Stimulated activated naive B cell treated with anti-CD40 and anti-IgM and Interleukin-4, amounts not matched to agents 10 μg/mL and 1 μg/mL and 100 μg/mL, for 72 hours (primary cell): ENCODE results near the gene PIK3IP1.
"Not testable (repeated sequence)": the region's sequence is repeated elsewhere in the genome, so short reads cannot be mapped to it uniquely, and the experiment has no call there.

Experiments used
- ATAC-seq, 2 donors: fragments of 150-1000 bp; cut with Tn5 transposase; replicated peaks; 2 replicates each; pipeline ENCODE4 v1.10.0; 2021; ENCODE audit warnings: moderate library complexity in 1 of 2
- DNase-seq: peaks from one replicate; pipeline ENCODE4 v3.0.0; 2021
- H3K27ac Mint-ChIP-seq: one replicate; pipeline ENCODE4 v1.8.0; 2022; ENCODE audit warnings: mild to moderate bottlenecking, mixed read lengths
- H3K27me3 Mint-ChIP-seq, 2 donors: one replicate each; pipeline ENCODE4 v1.8.0; 2022; ENCODE audit warnings: mixed read lengths in 2 of 2
- H3K36me3 Mint-ChIP-seq, 2 donors: one replicate each; pipeline ENCODE4 v1.8.0; 2022; ENCODE audit warnings: mixed read lengths in 2 of 2, mild to moderate bottlenecking in 1 of 2
- H3K4me1 Mint-ChIP-seq, 2 donors: one replicate each; pipeline ENCODE4 v1.8.0; 2022; ENCODE audit warnings: mixed read lengths in 2 of 2, mild to moderate bottlenecking in 1 of 2
- H3K4me3 Mint-ChIP-seq, 2 donors: one replicate each; pipeline ENCODE4 v1.8.0; 2022; ENCODE audit warnings: mild to moderate bottlenecking in 2 of 2, mixed read lengths in 2 of 2, moderate library complexity in 1 of 2
- H3K9me3 Mint-ChIP-seq, 2 donors: one replicate each; pipeline ENCODE4 v1.8.0; 2022; ENCODE audit warnings: mixed read lengths in 2 of 2, mild to moderate bottlenecking in 1 of 2

PIK3IP1 gene

DNA sequence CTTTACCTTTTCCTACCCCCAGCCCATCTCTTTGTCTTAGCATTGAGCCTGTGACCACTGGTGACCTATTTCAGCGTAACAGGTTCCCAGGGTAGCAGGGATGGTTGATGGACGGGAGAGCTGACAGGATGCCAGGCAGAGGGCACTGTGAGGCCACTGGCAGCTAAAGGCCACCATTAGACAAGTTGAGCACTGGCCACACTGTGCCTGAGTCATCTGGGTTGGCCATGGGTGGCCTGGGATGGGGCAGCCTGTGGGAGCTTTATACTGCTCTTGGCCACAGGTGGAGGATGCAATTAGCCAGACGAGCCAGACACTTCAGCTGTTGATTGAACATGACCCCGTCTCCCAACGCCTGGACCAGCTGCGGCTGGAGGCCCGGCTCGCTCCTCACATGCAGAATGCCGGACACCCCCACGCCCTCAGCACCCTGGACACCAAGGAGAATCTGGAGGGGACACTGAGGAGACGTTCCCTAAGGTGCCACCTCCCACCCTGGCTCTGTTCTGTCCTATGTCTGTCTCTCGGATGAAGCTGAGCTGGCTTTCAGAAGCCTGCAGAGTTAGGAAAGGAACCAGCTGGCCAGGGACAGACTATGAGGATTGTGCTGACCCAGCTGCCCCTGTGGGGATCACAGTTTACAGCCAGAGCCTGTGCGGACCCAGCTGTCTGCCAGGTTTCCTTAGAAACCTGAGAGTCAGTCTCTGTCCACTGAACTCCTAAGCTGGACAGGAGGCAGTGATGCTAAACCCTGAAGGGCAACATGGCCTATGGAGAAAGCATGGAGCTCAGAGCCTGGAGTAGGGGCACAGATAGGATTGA is 29.8 kb downstream of the PIK3IP1 start:
- no peak for ATAC-seq
- peaks cover 30 to 52% of the 10 kb centered on the region in 2 donors for H3K36me3 Mint-ChIP-seq

DNA sequence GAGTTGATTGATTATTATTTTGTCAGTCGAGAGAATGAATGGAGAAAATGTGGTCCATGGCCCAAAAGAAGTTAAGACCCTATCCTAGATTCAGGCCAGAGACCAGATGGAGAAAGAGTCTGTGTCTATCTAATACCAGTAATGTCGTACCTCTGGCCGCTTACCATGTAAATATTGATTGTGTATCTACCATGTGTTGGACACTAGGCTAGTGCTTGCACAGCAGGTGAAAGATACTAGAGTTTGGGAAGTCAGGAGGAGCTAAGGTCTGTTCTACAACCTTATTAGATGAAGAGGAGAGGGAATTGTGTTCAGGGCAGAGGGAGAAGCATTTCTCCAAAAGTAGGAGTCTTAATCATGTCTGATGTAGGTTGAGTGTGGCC is 31.8 kb downstream of the PIK3IP1 start:
- no peak overlapping the region for H3K4me3 Mint-ChIP-seq
- peaks cover under 1 to 5% of the 10 kb centered on the region in 2 donors for H3K4me1 Mint-ChIP-seq
- ATAC-seq = no peak
- DNase-seq = no peak
- no peaks in the 10 kb centered on the region for H3K27me3 Mint-ChIP-seq
- peaks cover 26 to 43% of the 10 kb centered on the region in 2 donors for H3K36me3 Mint-ChIP-seq
- no peaks in the 10 kb centered on the region for H3K9me3 Mint-ChIP-seq
- no peak overlapping the region for H3K27ac Mint-ChIP-seq

More for the DNA sequence above, 29.8 kb downstream of the PIK3IP1 start:
- Mint-ChIP-seq H3K4me3 (no peak overlapping the region), H3K9me3 (no peaks in the 10 kb centered on the region), H3K27ac (no peak overlapping the region), H3K27me3 (no peaks in the 10 kb centered on the region), H3K4me1 (peaks cover 0 to 4% of the 10 kb centered on the region in 2 donors)
- no peak for DNase-seq

- Mint-ChIP-seq H3K27ac (no peak overlapping the region), H3K4me1 (peaks cover 5 to 9% of the 10 kb centered on the region in 2 donors), H3K4me3 (no peak overlapping the region), H3K9me3 (no peaks in the 10 kb centered on the region), H3K27me3 (no peaks in the 10 kb centered on the region), H3K36me3 (peaks cover 29 to 43% of the 10 kb centered on the region in 2 donors)
- DNase-seq (no peak), ATAC-seq (no peak)
Observed at GRCh38 chr22:31259798-31260473, 32.4 kb downstream of the PIK3IP1 start.

- no peak overlapping the region for H3K4me3 Mint-ChIP-seq
- no peaks in the 10 kb centered on the region for H3K27me3 Mint-ChIP-seq
- no peak for ATAC-seq
- H3K9me3 Mint-ChIP-seq = no peaks in the 10 kb centered on the region
- H3K36me3 Mint-ChIP-seq = peaks cover 15% of the 10 kb centered on the region in 2 donors
- H3K27ac Mint-ChIP-seq = no peak overlapping the region
- H3K4me1 Mint-ChIP-seq = peaks cover 11 to 16% of the 10 kb centered on the region in 2 donors
- no peak for DNase-seq
Observed at GRCh38 chr22:31253949-31254348, 38.3 kb downstream of the PIK3IP1 start.

DNA sequence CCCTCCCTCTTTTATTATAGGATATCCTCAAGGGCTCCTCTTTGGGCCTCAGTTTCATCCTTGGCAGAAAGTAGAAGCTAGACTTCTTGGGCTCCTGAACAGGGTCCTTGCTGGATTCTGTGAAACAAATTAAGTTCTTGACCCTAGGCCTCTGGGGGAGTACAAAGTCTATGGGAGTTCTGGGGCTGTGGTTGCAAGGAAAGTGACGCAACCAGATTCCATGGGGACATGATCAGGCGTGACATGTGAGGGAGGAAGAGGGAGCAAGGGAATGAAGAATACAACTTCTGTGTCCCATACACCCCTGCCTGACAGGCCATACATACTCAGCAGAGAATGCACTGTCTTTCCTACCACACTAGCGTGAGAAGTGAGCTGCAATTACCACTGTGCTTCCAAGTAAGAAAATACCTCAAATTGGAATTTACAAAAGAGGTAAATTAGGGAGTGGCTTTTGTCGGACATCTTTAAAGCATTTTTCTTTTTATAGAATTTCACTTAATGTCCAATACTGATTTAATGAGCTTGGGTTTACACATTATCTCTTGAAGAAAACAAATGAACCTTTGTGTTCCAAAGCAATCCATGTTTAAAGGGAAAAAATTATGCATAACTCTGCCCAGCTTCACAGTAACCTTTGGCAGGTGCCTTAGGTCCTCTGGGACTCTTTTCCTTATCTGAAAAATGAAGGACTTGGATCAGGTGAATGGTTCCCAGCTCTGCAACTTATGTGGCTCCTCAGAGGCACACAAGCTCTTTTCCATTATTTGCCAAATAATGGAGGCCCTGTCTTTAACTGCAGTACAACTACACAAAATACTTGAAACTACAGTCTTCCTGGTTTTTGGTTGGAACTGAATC is 41.3 kb downstream of the PIK3IP1 start:
- Mint-ChIP-seq H3K36me3 (peaks cover 4 to 6% of the 10 kb centered on the region in 2 donors), H3K4me1 (peaks cover 14 to 24% of the 10 kb centered on the region in 2 donors), H3K4me3 (no peak overlapping the region), H3K9me3 (no peaks in the 10 kb centered on the region), H3K27ac (peak overlapping the region; percentile 62), H3K27me3 (no peaks in the 10 kb centered on the region)
- DNase-seq (no peak), ATAC-seq (no peak)

GRCh38 chr22:31248965-31249958 is 43.0 kb downstream of the PIK3IP1 start:
- no peaks in the 10 kb centered on the region for H3K27me3 Mint-ChIP-seq
- H3K36me3 Mint-ChIP-seq = peaks cover under 1 to 4% of the 10 kb centered on the region in 2 donors
- H3K9me3 Mint-ChIP-seq = no peaks in the 10 kb centered on the region
- DNase-seq (no peak), ATAC-seq (no peak)
- H3K27ac Mint-ChIP-seq = peak overlapping the region; percentile 31
- no peak overlapping the region for H3K4me3 Mint-ChIP-seq
- peaks cover 7 to 12% of the 10 kb centered on the region in 2 donors for H3K4me1 Mint-ChIP-seq

- Mint-ChIP-seq H3K4me1 (peaks cover 7 to 8% of the 10 kb centered on the region in 2 donors), H3K27me3 (no peaks in the 10 kb centered on the region), H3K4me3 (peak overlapping the region in 1 of 2 donors; percentile 52), H3K27ac (peak overlapping the region; percentile 34), H3K36me3 (peaks cover 1 to 5% of the 10 kb centered on the region in 2 donors), H3K9me3 (no peaks in the 10 kb centered on the region)
- no peak for DNase-seq
- ATAC-seq = peak; percentile 73 to 81
Observed at GRCh38 chr22:31248138-31248745, 44.0 kb downstream of the PIK3IP1 start.

- Mint-ChIP-seq H3K27me3 (no peaks in the 10 kb centered on the region), H3K4me3 (peak overlapping the region in 1 of 2 donors; percentile 52), H3K36me3 (peaks cover 4 to 9% of the 10 kb centered on the region in 2 donors), H3K4me1 (peaks cover 7 to 8% of the 10 kb centered on the region in 2 donors), H3K9me3 (no peaks in the 10 kb centered on the region), H3K27ac (peak overlapping the region; percentile 34)
- DNase-seq (no peak), ATAC-seq (no peak)
Observed at GRCh38 chr22:31247726-31248125, 44.6 kb downstream of the PIK3IP1 start.

- no peak overlapping the region for H3K27ac Mint-ChIP-seq
- ATAC-seq = no peak
Observed at GRCh38 chr22:31246687-31247086, 45.6 kb downstream of the PIK3IP1 start.

DNA sequence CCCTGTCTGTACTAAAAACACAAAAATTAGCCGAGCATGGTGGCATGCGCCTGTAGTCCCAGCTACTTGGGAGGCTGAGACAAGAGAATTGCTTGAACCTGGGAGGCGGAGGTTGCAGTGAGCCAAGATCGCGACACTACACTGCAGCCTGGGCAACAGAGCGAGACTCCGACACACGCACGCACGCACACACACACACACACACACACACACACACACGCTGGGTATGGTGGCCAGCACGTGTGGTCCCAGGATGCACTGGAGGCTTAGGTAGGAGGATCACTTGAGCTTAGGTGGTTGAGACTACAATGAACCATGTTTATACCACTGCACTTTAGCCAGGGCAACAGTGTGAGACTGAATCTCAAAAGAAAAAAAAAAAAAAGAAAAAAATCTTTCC is 46.3 kb downstream of the PIK3IP1 start:
- ATAC-seq, H3K27me3 Mint-ChIP-seq, H3K4me3 Mint-ChIP-seq, H3K9me3 Mint-ChIP-seq, DNase-seq, H3K27ac Mint-ChIP-seq, H3K4me1 Mint-ChIP-seq: not testable (repeated sequence)
- H3K36me3 Mint-ChIP-seq = peaks cover 4 to 18% of the 10 kb centered on the region in 2 donors

More at GRCh38 chr22:31246687-31247086, 45.6 kb downstream of the PIK3IP1 start:
- H3K27me3 Mint-ChIP-seq = no peaks in the 10 kb centered on the region
- H3K36me3 Mint-ChIP-seq = peaks cover 4 to 14% of the 10 kb centered on the region in 2 donors
- H3K4me1 Mint-ChIP-seq = peaks cover 7 to 8% of the 10 kb centered on the region in 2 donors
- H3K4me3 Mint-ChIP-seq = no peak overlapping the region
- no peaks in the 10 kb centered on the region for H3K9me3 Mint-ChIP-seq
- DNase-seq = no peak

- ATAC-seq = no peak
- Mint-ChIP-seq H3K27me3 (no peaks in the 10 kb centered on the region), H3K9me3 (no peaks in the 10 kb centered on the region), H3K36me3 (peaks cover 11 to 14% of the 10 kb centered on the region in 2 donors), H3K27ac (no peak overlapping the region), H3K4me1 (peaks cover 8 to 9% of the 10 kb centered on the region in 2 donors), H3K4me3 (no peak overlapping the region)
- no peak for DNase-seq
Observed at GRCh38 chr22:31244943-31245451, 47.3 kb downstream of the PIK3IP1 start.

DNA sequence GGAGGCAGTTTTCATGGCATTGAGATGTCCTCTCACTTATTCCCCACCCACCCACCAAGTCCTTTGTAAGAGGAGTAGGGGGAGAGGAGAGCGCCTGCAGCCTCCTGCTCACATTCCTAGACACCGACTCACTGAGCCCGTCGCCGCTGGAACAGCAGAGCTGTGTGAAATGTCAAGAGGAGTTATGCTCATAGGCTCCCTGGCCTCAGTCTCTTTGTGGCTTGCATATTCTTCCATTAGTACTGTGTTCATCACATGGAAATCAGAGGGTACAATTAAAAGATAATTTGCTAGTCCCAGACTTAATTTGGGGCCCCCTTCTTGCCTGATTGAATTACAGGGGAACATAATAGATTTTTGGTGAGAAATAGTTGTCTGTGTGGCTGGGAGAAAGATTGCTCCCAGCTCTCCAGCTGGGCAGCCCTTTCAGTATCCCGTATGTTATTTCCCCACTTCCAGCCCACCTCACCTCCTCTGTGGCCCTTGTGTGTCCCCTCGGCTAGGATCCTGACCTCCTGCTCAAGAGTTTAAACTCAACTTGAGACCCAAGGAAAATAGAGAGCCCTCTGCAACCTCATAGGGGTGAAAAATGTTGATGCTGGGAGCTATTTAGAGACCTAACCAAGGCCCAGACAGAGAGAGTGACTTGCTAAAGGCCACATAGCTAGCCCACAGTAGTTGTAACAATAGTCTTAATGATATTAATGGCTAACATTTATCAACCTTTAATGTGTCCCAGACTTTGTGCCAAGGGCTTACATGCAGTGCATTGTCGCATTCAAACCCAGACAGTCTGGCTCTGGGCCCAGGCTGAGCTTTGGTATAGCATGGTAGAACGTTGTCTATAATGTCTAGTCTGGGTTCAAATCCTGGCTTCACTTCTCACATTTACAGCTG is 48.0 kb downstream of the PIK3IP1 start:
- Mint-ChIP-seq H3K36me3 (peaks cover 11 to 17% of the 10 kb centered on the region in 2 donors), H3K27ac (no peak overlapping the region), H3K9me3 (no peaks in the 10 kb centered on the region), H3K4me1 (peaks cover 8 to 9% of the 10 kb centered on the region in 2 donors), H3K4me3 (no peak overlapping the region), H3K27me3 (no peaks in the 10 kb centered on the region)
- no peak for ATAC-seq
- no peak for DNase-seq
